OCI-M2 (cell line): ENCODE results near the gene ARHGAP1.

Experiments
- DNase-seq: peaks from one replicate; lab custom pipeline; 2025; ENCODE audit not compliant: unreplicated experiment; lab: John Stamatoyannopoulos, UW

The ARHGAP1 gene

DNA sequence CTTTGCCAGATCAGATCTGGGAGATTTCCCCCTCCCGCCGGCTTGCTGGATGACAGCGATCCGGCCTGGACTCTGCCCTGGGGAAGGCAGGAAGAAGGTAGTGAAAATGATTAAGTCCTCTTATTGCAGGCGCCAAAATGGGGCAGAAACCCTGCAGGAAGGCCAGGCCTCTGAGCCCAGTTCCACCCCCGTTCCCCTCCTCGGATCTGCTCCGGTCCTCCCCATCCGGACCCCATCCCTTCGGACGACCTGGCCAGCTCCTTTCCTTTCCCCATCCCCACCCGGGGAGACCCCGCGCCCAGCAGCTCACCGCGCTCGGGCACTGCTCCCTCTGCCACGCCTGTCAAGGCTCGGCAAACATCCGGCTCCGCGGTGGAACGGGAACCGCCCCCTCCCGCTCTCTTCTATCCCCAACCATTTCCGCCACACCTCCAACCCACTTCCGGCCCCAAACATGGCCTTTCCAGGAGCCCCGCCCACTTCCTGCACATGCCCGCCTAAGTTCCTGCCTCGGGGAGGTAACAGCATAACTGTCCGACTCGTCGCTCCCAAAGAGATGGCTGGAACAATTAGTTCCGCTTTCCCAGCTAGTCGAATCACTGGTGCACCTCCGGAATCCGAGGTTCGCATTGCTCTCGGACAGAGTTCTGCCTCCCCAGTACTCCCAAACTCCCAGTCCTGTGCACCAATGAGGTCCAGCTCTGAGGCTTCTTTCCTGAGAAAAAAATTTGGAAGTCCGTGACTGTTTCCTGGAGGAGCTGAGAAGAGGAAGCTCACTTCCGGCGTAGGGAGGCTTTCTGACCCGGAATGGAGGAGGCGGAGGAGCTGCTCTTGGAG, at the start of gene ARHGAP1, which contains the start of gene ZNF408:
Gene ARHGAP1, minus strand, starts transcription at position 379 of the 837 bp plus-strand sequence. CDS start 4,512 bp downstream, outside the sequence.
Gene ZNF408, plus strand, starts transcription at position 791 of the 837 bp plus-strand sequence. Its CDS starts 17 bp downstream, at position 808.
- peak; percentile 79 for DNase-seq

DNA sequence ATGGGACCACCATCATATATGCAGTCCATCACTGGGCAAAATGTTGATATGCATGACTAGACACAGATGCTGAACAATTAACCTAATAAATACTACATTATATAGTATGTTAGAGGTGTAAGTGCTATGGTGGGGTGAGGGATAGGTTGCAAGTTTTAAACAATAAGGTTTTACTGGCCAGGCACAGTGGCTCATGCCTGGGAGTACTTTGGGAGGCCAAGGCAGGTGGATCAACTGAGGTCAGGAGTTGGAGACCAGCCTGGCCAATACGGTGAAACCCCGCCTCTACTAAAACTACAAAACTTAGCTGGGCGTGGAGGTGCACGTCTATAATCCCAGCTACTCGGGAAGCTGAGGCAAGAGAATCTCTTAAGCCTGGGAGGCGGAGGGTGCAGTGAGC, 46.7 kb upstream of the ARHGAP1 start:
- no peak for DNase-seq

DNA sequence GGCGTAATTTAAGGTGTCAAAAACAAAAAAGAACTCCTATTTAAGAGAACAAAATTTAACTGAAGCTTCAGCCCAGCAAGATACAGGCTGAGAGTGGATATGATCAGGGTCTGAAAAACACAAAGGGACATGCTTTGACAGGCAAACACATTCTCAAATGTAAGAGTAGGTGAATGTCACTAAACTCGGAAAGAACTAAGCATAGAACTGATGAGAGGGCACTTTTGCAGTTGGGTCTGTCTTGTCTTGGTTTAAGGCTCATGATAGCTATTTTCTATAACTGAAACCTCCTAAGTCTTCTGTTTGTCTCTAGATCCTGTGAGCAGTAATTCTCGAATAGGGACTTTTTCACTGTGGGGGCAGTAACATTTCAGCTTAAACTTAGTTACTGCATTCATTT, 45.6 kb upstream of the ARHGAP1 start:
- DNase-seq: no peak

DNA sequence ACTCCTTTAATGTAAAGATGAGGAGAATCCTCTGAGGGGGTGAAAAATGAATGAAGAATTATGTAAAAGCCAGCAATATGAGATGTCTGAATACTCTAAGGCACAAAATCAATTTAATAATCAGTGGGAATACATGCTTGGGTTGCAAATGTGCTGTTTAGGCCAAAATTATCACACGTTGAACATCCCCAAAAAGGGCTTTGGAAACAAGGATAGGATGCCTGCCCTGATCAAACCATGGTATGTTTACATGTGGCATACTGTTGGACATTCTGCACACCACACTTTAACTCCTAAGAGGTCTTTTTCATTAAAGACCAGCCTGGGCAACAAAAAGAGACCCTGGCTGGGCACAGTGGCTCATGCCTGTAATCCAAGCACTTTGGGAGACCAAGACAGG, 44.9 kb upstream of the ARHGAP1 start:
- DNase-seq: no peak

DNA sequence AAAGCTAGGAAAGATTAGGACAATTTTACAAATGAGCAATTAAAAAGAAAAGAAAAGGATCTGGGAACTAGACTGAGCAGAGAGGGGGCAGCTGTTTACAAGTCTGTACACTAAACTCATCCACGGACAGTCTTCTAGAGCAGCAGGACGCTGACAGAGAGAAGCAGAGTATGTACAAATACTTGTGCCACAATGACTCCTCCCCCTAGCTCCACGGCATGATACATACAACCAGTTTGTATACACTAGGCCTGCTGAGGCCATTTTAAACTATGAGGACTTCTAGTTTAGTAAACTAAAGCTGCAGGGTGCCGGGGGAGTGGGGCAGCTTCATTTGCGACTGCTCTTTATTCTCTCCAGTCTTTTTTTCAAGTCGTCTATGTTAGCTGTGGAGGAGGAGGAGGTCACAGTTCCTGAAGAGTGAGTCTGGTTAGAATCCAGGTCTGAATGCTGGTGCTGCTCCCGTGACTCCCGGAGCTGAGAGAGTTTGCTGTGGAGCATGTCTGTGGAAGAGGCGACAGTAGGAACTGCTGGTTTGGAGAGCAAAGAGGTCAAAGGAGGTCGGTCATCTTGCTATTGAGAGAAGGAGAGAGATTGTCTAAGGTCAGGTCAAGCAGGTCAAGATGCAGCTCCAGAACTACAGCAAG, 43.4 kb upstream of the ARHGAP1 start:
- DNase-seq: no peak

DNA sequence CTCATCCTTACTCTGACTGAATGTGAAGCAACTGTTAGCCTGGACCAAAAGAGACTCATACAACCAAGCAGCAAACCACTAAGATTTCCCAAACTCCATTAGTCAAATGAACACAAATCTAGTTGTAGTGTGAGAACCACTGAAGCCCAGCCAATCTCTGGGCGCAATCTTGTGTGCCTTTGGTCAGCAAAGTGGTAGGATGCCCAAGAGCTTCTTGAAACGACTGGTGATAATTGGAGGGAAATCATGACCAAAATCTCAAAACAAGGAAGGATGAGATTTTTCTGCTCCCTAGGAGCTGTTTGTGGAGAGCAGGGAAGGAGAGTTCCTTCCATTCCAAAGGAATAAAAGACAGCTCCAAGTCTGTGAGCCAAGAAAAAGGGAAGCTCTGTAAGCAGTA, 42.6 kb upstream of the ARHGAP1 start:
- DNase-seq: no peak

DNA sequence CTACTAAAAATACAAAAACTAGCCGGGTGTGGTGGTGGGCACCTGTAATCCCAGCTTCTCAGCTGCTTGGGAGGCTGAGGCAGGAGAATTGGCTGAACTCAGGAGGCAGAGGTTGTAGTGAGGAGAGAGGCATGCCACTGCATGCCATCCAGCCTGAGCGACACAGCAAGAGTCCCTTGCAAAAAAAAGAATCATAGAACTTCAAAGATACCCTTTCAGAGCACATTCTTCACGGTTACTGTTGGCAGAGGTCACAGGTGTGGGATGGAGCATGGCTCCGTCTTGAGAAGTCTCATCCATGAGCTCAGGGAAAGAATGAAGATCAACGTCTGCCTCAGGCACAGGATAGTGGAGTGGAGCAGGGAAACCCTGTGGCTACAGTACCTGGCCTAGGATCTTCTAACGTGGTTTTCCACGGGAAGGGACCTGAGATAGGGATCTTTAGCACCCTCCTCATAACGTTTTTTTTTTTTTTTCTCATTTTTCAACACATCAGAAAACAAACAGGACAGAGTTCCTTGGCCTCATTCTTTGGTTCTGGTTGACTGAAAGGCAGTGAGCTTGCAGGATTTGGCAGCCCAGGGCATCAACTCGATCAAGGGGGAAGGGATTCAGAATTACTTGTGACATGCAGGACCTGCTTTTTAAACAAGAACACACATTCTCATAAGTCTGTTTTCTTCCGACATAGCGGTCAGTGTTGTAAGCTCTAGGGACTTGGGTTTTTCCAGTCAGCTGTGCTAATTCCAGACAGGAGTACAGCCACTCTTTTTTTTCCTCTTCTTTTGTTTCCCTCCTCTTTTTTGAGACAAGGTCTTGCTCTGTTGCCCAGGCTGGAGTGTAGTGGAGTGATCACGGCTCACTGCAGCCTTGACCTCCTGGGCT, 41.4 kb upstream of the ARHGAP1 start:
- no peak for DNase-seq

DNA sequence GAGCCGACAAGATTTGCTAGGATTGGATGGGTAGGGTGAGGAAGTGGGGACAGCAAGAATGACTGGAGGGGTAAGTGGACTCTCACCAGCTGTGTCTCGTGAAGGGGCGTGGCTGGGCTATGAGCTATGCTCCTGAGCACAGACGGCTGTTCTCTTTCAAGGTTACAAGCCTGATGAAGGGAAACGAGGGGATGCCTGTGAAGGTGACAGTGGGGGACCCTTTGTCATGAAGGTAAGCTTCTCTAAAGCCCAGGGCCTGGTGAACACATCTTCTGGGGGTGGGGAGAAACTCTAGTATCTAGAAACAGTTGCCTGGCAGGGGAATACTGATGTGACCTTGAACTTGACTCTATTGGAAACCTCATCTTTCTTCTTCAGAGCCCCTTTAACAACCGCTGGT, 38.5 kb upstream of the ARHGAP1 start:
- DNase-seq: no peak

DNA sequence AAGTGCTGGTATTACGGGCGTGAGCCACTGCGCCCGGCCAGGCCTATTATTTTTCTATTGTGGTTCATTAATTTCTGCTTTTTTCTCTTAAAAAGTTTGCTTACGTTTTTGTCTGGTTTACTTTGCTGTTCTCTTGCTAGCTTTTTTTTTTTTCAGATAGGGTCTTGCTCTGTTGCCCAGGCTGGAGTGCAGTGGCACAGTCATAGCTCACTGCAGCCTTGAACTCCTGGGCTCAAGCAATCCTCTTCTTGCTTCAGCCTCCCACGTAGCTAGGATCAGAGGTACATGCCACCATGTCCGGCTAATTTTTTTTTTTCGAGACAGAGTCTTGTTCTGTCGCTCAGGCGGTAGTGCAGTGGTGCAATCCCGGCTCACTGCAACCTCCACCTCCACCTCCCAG, 37.3 kb upstream of the ARHGAP1 start:
- DNase-seq: no peak

DNA sequence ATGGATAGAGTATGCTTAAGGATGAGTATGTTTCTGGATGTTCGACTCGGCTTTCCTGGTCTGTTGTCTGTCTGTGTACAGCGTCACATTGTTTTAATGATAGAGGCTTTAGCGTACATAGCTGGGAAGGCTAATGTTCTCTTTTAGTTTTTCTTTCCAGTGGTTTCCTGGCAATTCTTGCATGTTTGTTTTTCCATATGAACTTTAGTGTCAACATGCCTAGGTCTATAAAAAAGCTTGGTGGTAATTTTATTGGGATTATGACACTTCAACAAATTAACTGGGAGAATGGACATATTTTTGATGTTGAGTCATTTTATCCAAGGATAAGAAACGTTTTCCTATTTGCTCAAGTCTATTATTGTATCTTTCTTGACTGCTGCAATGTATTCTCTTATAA, 36.2 kb upstream of the ARHGAP1 start:
- no peak for DNase-seq

DNA sequence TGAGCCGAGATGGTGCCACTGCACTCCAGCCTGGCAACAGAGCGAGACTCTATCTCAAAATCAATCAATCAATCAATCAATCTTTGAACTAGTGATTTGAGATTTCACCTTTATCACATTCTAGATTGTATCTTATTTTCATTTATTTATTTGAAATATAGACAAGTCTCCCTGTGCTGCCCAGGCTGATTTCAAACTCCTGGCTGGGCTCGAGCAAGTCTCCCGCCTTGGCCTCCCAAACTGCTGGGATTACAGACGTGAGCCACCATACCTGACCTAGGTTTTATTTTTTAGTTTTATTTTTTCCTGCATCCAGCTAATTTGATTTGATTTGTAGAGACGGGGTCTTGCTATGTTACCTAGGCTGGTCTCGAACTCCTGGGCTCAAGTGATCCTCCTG, 35.7 kb upstream of the ARHGAP1 start:
- no peak for DNase-seq

DNA sequence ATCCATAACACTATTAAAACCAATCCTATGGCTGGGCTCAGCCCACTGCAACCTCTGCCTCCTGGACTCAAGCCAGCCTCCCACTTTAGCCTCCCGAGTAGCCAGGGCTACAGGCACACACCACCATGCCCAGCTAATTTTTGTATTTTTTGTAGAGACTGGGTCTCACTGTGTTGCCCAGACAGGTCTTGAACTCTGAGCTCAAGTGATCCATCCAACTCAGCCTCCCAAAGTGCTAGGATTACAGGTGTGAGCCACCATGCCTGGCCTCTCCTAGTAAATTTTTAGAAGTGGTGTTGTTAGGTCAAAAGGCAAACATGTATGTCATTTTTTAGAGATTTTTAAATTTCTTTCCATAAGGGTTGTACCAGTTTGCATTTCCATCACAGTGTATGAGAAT, 32.8 kb upstream of the ARHGAP1 start:
- no peak for DNase-seq

DNA sequence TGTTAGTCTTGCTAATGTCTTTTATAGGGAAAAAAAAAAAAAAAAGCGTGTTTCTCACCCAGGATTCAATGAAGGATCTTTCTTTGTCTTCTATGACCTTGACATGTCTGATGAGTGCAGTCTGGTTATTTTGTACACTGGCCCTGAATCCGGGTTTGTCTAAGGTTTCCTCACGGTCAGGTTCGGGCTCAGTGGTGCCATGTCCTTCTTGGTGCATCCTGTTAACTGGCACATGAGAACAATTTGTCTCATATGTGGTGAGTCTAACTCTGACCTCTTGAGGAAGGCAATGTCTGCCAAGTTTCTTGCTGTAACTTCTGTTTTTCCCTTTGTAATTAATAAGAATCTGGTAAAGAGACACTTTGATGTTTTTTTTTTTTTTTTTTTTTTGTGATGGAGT, 31.1 kb upstream of the ARHGAP1 start:
- DNase-seq: no peak

DNA sequence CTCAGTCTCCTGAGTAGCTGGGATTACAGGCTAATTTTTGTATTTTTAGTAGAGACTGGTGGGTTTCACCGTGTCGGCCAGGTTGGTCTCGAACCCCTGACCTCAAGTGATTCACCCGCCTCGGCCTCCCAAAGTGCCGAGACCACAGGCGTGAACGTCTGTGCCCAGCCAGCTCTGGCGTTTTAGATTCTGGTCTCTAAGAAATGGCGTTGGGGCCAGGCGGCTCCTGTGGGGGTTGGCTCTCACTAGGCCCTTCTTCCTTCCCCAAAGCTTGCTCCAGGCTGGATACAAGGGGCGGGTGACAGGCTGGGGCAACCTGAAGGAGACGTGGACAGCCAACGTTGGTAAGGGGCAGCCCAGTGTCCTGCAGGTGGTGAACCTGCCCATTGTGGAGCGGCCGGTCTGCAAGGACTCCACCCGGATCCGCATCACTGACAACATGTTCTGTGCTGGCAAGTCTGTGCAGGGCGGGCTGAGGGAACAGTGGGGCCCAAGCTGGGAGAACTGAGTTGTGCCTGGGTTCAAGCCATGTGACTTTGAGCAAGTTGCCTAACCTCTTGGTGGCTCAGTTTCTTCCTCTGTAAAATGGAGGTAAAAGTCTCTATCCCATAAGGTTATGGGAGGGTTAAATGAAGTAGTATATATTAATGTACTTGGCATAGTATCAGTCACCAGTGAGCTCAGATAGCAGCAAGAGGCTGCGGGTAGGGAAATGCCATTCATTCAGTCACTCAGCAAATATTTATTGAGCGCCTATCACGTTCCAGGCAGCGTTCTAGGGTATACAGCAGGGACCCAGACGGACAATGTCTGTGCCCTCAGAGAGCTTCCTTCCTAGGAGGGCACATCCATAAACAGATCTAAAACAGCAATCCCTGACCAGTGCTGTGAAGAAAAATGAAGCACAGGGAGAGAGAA, 28.9 kb upstream of the ARHGAP1 start:
- no peak for DNase-seq

DNA sequence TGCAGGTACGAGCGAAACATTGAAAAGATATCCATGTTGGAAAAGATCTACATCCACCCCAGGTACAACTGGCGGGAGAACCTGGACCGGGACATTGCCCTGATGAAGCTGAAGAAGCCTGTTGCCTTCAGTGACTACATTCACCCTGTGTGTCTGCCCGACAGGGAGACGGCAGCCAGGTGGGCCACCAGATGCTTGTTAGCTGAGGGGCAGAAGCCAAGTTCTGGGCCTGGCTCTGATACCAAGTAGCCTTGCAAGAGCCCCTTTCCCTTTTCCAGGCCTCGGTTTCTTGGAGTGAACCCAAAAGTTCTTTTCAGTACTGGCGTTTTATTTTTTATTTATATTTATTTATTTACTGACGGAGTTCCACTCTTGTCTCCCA, 28.2 kb upstream of the ARHGAP1 start:
- no peak for DNase-seq

DNA sequence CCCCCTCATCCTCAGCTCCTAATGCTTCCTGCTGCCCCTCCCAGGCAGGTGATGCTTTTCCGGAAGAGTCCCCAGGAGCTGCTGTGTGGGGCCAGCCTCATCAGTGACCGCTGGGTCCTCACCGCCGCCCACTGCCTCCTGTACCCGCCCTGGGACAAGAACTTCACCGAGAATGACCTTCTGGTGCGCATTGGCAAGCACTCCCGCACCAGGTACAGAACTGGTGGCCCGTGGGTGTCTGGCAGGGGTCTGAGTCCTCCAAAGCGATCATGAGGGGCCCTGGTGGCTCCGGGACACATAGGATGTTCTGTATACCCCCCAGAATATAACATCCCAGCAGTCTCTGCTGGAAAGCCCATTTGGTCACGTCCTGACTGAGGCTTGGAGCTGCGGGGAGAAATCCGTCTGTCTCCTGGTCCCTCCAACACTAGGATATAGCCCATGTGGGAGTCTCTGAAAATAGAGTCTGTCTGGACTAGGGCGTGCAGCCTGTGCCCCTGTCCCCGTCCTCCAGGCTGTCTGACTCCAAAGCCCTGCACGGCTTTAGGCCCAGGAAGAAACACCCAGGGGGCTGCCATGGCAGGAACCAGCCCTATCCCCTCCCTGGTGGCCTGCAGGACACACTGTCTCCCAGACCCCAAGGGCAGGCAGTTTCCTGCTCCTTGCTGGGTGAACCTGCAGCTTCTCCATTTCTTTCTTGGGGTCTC, 27.7 kb upstream of the ARHGAP1 start:
- no peak for DNase-seq

DNA sequence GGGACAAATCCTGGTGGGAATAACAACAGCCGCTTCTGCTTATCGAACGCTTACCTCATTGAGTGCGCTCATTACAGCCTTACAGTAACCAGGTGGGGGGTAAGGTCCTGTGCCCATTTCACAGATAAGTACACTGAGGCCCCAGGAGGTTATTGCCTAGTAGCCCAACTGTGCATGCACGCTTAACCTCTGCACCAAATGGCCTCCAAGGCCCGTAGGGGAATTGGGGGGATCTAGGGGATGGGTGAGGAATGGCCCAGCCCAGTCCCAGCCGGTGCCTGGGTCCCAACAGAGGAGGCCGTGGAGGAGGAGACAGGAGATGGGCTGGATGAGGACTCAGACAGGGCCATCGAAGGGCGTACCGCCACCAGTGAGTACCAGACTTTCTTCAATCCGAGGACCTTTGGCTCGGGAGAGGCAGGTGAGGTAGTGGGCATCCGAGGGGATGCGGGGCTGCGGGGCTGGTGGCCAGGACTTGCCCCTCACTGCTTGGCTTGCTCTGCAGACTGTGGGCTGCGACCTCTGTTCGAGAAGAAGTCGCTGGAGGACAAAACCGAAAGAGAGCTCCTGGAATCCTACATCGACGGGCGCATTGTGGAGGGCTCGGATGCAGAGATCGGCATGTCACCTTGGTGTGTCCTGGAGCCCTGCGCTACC, 25.9 kb upstream of the ARHGAP1 start:
- DNase-seq: no peak

DNA sequence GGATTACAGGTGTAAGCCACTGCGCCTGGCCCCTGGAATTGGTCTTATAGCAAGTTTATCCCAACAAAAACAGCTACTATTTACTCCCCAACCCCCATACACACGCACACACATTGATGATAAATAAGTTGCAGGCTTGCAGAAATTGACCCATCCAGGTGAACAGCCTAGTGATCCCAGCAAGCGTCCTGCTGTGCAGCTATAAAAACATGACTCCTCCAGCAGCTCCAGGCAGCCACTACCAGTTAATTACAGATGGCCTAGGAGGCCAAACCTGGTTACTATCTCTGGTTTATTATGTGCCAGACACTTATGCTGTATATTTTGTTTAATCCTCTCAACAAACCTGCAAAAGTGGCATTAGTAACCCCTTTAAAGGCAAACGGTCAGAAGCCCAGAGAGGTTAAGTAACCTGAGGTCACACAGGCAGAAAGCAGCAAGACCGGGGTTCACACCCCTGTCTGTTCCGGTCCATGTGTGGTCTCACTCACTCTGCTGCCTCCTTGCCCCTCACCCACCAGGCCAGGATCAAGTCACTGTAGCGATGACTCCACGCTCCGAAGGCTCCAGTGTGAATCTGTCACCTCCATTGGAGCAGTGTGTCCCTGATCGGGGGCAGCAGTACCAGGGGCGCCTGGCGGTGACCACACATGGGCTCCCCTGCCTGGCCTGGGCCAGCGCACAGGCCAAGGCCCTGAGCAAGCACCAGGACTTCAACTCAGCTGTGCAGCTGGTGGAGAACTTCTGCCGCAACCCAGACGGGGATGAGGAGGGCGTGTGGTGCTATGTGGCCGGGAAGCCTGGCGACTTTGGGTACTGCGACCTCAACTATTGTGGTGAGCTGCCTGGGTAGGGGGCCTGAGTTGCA, 25.2 kb upstream of the ARHGAP1 start:
- no peak for DNase-seq
